IMR-90 (cell line): ENCODE measurements around the gene GPX4.

Experiments used
- CEBPB ChIP-seq: IDR thresholded peaks from 2 replicates; pipeline ENCODE4 v1.6.1; 2012; ENCODE audit warnings: low read depth, low read length, improper control_type of control experiment
- MXI1 ChIP-seq: IDR thresholded peaks from 2 replicates; pipeline ENCODE4 v1.6.1; 2012; ENCODE audit warnings: low read depth, mild to moderate bottlenecking, low read length, moderate library complexity, borderline replicate concordance
- POLR2A ChIP-seq: IDR thresholded peaks from 2 replicates; pipeline ENCODE4 v1.6.1; 2012; ENCODE audit warnings: mild to moderate bottlenecking, low read depth, low read length
- RFX5 ChIP-seq: IDR thresholded peaks from 2 replicates; pipeline ENCODE4 v1.8.0; 2012; ENCODE audit warnings: low read depth, mild to moderate bottlenecking, low read length, moderate library complexity
- TF ChIP-seq, protein P1 (sequence below): conservative IDR thresholded peaks from 2 replicates; pipeline ENCODE4 v1.5.1; 2012; ENCODE audit warnings: mild to moderate bottlenecking, low read depth, low read length, improper control_type of control experiment

DNA sequence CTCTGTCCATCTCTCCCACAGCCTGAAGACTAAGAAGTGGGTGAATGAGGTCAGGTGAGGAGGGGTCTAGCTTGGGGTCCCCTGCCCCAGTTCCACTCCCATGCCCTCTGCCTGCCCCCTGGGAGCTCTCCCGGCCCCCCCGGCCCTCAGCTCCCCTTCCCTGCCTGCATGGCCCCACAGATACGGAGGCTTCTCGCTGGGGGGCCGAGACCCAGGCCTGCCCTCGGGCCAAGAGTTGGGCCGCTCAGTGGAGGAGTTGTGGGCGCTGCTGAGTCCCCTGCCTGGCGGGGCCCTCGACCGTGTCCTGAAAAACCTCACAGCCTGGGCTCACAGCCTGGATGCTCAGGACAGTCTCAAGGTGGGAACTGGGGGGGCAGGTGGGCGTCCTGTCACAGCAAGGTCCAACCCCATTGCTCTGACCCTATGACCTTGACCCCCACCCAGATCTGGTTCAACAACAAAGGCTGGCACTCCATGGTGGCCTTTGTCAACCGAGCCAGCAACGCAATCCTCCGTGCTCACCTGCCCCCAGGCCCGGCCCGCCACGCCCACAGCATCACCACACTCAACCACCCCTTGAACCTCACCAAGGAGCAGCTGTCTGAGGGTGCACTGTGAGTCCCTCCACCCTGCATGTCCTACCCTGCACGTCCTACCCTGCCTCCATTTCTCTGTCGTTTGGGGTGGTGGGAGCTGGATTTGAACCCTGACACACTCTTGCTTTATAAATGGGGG lies 47.7 kb upstream of the GPX4 start:
- no peak for TF ChIP-seq CEBPB
- no peak for TF ChIP-seq MXI1
- no peak for TF ChIP-seq POLR2A
- TF ChIP-seq, protein P1, sequence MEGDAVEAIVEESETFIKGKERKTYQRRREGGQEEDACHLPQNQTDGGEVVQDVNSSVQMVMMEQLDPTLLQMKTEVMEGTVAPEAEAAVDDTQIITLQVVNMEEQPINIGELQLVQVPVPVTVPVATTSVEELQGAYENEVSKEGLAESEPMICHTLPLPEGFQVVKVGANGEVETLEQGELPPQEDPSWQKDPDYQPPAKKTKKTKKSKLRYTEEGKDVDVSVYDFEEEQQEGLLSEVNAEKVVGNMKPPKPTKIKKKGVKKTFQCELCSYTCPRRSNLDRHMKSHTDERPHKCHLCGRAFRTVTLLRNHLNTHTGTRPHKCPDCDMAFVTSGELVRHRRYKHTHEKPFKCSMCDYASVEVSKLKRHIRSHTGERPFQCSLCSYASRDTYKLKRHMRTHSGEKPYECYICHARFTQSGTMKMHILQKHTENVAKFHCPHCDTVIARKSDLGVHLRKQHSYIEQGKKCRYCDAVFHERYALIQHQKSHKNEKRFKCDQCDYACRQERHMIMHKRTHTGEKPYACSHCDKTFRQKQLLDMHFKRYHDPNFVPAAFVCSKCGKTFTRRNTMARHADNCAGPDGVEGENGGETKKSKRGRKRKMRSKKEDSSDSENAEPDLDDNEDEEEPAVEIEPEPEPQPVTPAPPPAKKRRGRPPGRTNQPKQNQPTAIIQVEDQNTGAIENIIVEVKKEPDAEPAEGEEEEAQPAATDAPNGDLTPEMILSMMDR: no peak
- TF ChIP-seq RFX5: no peak
